K562 (cell line): ENCODE results near the gene TMEM184C. TPM values are rescaled to one million over a fixed set of nuclear protein-coding genes. Genes with fewer than 3 reads are reported as not detected.

Experiments
- ATAC-seq: fragments of 200-7000 bp; cut with Tn5 transposase; 3 replicates; pipeline ENCODE4 v1.9.1; 2020; ENCODE audit warnings: moderate library complexity
- BruUV-seq: library from RNA; stranded (reverse); fragments of 400-500 nt; replicated peaks from 2 replicates; lab custom pipeline; 2021; lab: Mats Ljungman, UMichigan
- CTCF ChIA-PET: fragments of 300-600 bp; formaldehyde crosslinking; extraction: SDS; loops from one replicate; lab custom pipeline; 2021; ENCODE audit warnings: low intra/inter-chr PET ratio; lab: Yijun Ruan, JAX
- POLR2A ChIA-PET: fragments of 300-600, 350-650 bp; sonication (Branson Sonifier 250); formaldehyde crosslinking; extraction: SDS; loops from one replicate; lab custom pipeline; 2021; ENCODE audit warnings: antibody characterized with exemption, inconsistent platforms; lab: Yijun Ruan, JAX
- DNase-seq, 4 experiments: peaks; one replicate each; pipeline versions ENCODE4 v3.0.0 to v3.0.0-alpha.2; 2011 to 2018; ENCODE audit warnings: low spot score in 3 of 4, mixed read lengths in 3 of 4; ENCODE audit errors: extremely low read depth in 1 of 4
- FAIRE-seq: peaks from 2 replicates; lab custom pipeline; 2011; peaks lifted over from hg19 to GRCh38; lab: Jason Lieb, UNC
- H2AFZ ChIP-seq: 2 replicates; pipeline ENCODE4 v1.6.0; 2011; ENCODE audit warnings: low read depth, low read length, control low read depth, inconsistent platforms
- H3K27ac ChIP-seq: fragments of 200-600 bp; 3 replicates; pipeline ENCODE4 v1.8.0; 2011; ENCODE audit warnings: low read depth, mild to moderate bottlenecking, control low read depth, inconsistent platforms, low read length, moderate library complexity, mixed read lengths; ENCODE audit errors: extremely low read depth
- H3K27me3 ChIP-seq, 2 experiments: fragments of 300-600 bp in 1 of 2; 2 replicates in 1 of 2; 3 replicates in 1 of 2; pipeline versions ENCODE4 v1.6.0 to v1.8.0; 2011; ENCODE audit warnings: inconsistent platforms in 2 of 2, low read length in 2 of 2, mild to moderate bottlenecking in 1 of 2, mixed read lengths in 1 of 2, moderate library complexity in 1 of 2; ENCODE audit not compliant: control insufficient read depth in 2 of 2, insufficient read depth in 2 of 2
- H3K36me3 ChIP-seq: fragments of 300-600 bp; 3 replicates; pipeline ENCODE4 v1.8.0; 2011; ENCODE audit warnings: mild to moderate bottlenecking, low read length, inconsistent platforms; ENCODE audit not compliant: control insufficient read depth, insufficient read depth
- H3K4me1 ChIP-seq, 2 experiments: fragments of 200-600 bp in 1 of 2; replicated peaks in 1 of 2; 2 replicates in 1 of 2; 3 replicates in 1 of 2; pipeline versions ENCODE4 v1.5.1 to v1.8.0; 2011; ENCODE audit warnings: inconsistent platforms in 2 of 2, low read length in 2 of 2, mild to moderate bottlenecking in 1 of 2, mixed read lengths in 1 of 2, moderate library complexity in 1 of 2; ENCODE audit not compliant: control insufficient read depth in 2 of 2, insufficient read depth in 2 of 2
- H3K4me2 ChIP-seq: 2 replicates; pipeline ENCODE4 v1.6.1; 2011; ENCODE audit warnings: low read length, control low read depth, inconsistent platforms, mixed read lengths; ENCODE audit not compliant: insufficient read depth
- H3K4me3 ChIP-seq: fragments of 200-600 bp; sonication (generic), shearing (Covaris generic); 2 replicates; pipeline ENCODE4 v1.5.1; 2016; ENCODE audit warnings: control low read depth, inconsistent platforms
- H3K79me2 ChIP-seq: fragments of 200-600 bp; 3 replicates; pipeline ENCODE4 v1.8.0; 2011; ENCODE audit warnings: low read length, inconsistent platforms; ENCODE audit not compliant: control insufficient read depth, insufficient read depth
- H3K9ac ChIP-seq, 2 experiments: 2 replicates each; pipeline versions ENCODE4 v1.6.0 to v1.6.1; 2011; ENCODE audit warnings: low read depth in 2 of 2, low read length in 2 of 2, control low read depth in 1 of 2, inconsistent platforms in 1 of 2, mild to moderate bottlenecking in 1 of 2, mixed read lengths in 1 of 2; ENCODE audit not compliant: insufficient read depth in 1 of 2
- H3K9me1 ChIP-seq: one replicate; pipeline ENCODE4 v1.6.0; 2011; ENCODE audit warnings: inconsistent platforms, mild to moderate bottlenecking, low read length, moderate library complexity; ENCODE audit not compliant: control insufficient read depth, insufficient read depth
- H3K9me3 ChIP-seq: replicated peaks from 2 replicates; pipeline ENCODE4 v1.5.1; 2011; ENCODE audit warnings: low read depth, low read length, inconsistent platforms; ENCODE audit not compliant: control insufficient read depth, insufficient read depth
- H4K20me1 ChIP-seq: replicated peaks from 2 replicates; pipeline ENCODE4 v1.6.1; 2011; ENCODE audit warnings: low read length, inconsistent platforms, mixed read lengths; ENCODE audit not compliant: control insufficient read depth, insufficient read depth
- TFAM ChIP-seq: fragments of 250-450 bp; sonication (Bioruptor Pico); conservative IDR thresholded peaks from 2 replicates; pipeline ENCODE4 v1.5.0; 2021; ENCODE audit warnings: mild to moderate bottlenecking, moderate library complexity
- ZNF174 ChIP-seq: fragments of 250-450 bp; sonication (Bioruptor Pico); IDR thresholded peaks from 2 replicates; pipeline ENCODE4 v1.4.0; 2020; ENCODE audit warnings: mild to moderate bottlenecking
- ZNF830 ChIP-seq: fragments of 250-450 bp; sonication (Bioruptor Pico); IDR thresholded peaks from 2 replicates; pipeline ENCODE4 v1.5.0; 2021; ENCODE audit warnings: mild to moderate bottlenecking
- WGBS: fragments of 100-300 bp; shearing (Covaris generic); methylation state at CpG from one replicate; pipeline ENCODE4 v1.1.6; 2016; ENCODE audit warnings: low coverage, mixed read lengths; ENCODE audit not compliant: insufficient coverage; ENCODE audit errors: missing lambda C conversion rate; 5-methylcytosine and 5-hydroxymethylcytosine counted together
- in situ Hi-C: fragments of 300-500 bp; cut with MboI; formaldehyde crosslinking; loops from 4 replicates; pipeline ENCODE4 v1.15.0; 2018; ENCODE audit warnings: inconsistent platforms, mixed read lengths
- intact Hi-C: fragments of 100-400 bp; cut with micrococcal nuclease; formaldehyde crosslinking; loops from 2 replicates; pipeline ENCODE4 v1.14.2; 2022
- polyA plus RNA-seq, 8 experiments: library from polyadenylated mRNA; depleted of rRNA in 4 of 8; stranded (reverse) in 5 of 8; unstranded in 3 of 8; fragments of >200 nt; fragmentation: Nextera tagmentation in 2 of 8; fragmentation: Illumina TruSeq in 1 of 8; extraction: Ambion mirVana in 2 of 8; extraction: Trizol in 1 of 8; gene quantifications; 2 replicates each; pipeline versions ENCODE4 v1.2.1 to v1.2.3, GENCODE V29; 2011 to 2014; ENCODE audit warnings: inconsistent platforms in 1 of 8, missing spikeins in 1 of 8
- total RNA-seq, 7 experiments: library from RNA; depleted of rRNA in 6 of 7; stranded (reverse); fragments of >200 nt in 6 of 7; fragmentation: Illumina TruSeq in 2 of 7; extraction: Trizol in 2 of 7; gene quantifications; 2 replicates each; pipeline versions ENCODE4 v1.2.1 to v1.2.3, GENCODE V29; 2011 to 2021; ENCODE audit warnings: low replicate concordance in 1 of 7
- TF ChIP-seq, protein P1 (sequence below): sonication (generic); formaldehyde crosslinking; IDR thresholded peaks from 2 replicates; pipeline ENCODE4 v1.8.0; 2022; ENCODE audit warnings: missing genetic modification reagents, mild to moderate bottlenecking, borderline replicate concordance

TMEM184C gene
- total and polyA plus RNA-seq, 9 of the 15 experiments (the other 6 are each of a cell fraction or from before 2014, with no cell fraction given): 3.9 to 24.2 (median 18.2) TPM

DNA sequence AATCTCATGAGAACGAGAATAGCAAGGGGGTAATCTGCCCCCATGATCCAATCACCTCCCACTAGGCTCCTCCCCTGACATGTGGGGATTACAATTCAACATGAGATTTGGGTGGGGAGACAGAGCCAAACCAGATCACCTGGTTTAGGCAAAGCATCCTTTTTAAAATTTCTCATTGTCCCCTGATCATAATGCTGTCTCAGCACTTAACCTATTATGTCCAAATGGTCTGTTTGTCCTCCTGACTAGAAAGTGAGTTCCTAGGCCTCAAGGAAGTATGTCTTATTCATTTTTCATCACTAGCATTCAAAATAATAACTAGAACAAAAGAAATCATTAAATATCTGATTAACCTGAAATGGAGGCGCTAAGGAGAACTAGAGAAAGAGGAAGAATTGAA, 74.6 kb downstream of the TMEM184C start (continued):
- TF ChIP-seq, protein P1, sequence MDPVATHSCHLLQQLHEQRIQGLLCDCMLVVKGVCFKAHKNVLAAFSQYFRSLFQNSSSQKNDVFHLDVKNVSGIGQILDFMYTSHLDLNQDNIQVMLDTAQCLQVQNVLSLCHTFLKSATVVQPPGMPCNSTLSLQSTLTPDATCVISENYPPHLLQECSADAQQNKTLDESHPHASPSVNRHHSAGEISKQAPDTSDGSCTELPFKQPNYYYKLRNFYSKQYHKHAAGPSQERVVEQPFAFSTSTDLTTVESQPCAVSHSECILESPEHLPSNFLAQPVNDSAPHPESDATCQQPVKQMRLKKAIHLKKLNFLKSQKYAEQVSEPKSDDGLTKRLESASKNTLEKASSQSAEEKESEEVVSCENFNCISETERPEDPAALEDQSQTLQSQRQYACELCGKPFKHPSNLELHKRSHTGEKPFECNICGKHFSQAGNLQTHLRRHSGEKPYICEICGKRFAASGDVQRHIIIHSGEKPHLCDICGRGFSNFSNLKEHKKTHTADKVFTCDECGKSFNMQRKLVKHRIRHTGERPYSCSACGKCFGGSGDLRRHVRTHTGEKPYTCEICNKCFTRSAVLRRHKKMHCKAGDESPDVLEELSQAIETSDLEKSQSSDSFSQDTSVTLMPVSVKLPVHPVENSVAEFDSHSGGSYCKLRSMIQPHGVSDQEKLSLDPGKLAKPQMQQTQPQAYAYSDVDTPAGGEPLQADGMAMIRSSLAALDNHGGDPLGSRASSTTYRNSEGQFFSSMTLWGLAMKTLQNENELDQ (CRISPR knock-in tag): no peak
- TF ChIP-seq TFAM (CRISPR knock-in tag): no peak

DNA sequence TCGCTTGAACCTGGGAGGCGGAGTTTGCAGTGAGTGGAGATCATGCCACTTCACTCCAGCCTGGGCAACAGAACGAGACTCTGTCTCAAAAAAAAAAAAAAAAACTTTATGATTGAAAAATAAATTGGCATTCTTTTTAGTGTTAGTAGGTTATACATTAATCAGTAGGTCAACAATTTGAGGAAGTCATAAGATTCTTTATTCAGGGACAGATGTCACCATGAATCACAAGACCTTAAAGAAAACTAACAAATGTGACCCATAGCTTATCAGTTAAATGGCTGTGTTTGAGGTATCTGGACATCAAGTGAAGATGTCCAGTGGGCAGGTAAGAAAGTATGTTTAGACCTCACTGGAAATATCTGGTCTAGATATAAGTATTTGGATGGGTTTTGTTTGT, 76.0 kb downstream of the TMEM184C start:
- Histone ChIP-seq H3K9me3 (no peaks in the 10 kb centered on the region), H3K27ac (no peak overlapping the region), H3K9me1 (no peaks in the 10 kb centered on the region), H3K4me1 (no peaks in the 10 kb centered on the region), H3K4me3 (no peak overlapping the region), H3K4me2 (no peak overlapping the region), H3K27me3 (peaks cover 15 to 17% of the 10 kb centered on the region in 2 experiments; a peak in 4 of 5 replicates), H3K36me3 (no peaks in the 10 kb centered on the region)
- no TSS peak for BruUV-seq
- FAIRE-seq (no peak), DNase-seq (no peak), ATAC-seq (no peak)
- POLR2A ChIA-PET: no interaction called here
- 0% methylated on average over 3 of the region's 3 CpGs for WGBS
- intact Hi-C loops: loop anchor here (2.0 to 10.0 kb wide), 2 partner anchors 168 to 174 kb away; no protein-coding TSS in a partner anchor
- no peak for TF ChIP-seq ZNF830 (CRISPR knock-in tag)
- no peak for TF ChIP-seq ZNF174 (CRISPR knock-in tag)
- TF ChIP-seq, all 486 proteins: peak for 0
- Histone ChIP-seq H2AFZ (no peak overlapping the region), H3K79me2 (no peaks in the 10 kb centered on the region), H4K20me1 (no peaks in the 10 kb centered on the region), H3K9ac (no peak overlapping the region)
- CTCF ChIA-PET: interaction anchor here (1.3 kb wide), 1 partner anchor 174 kb away, joined by 11 read pairs; no protein-coding TSS in a partner anchor
- in situ Hi-C loops: no loop called here
